ENCODE results near the gene SDK2. TPM values are rescaled to one million over a fixed set of nuclear protein-coding genes. Genes with fewer than 3 reads are reported as not detected.
A peak's percentile ranks its signal among the peaks of the same experiment; 100 is the strongest.

SDK2 gene
- total and polyA plus RNA-seq, 7 experiments from 2014 or later: 0.64 to 14.1 (median 8.2) TPM

DNA sequence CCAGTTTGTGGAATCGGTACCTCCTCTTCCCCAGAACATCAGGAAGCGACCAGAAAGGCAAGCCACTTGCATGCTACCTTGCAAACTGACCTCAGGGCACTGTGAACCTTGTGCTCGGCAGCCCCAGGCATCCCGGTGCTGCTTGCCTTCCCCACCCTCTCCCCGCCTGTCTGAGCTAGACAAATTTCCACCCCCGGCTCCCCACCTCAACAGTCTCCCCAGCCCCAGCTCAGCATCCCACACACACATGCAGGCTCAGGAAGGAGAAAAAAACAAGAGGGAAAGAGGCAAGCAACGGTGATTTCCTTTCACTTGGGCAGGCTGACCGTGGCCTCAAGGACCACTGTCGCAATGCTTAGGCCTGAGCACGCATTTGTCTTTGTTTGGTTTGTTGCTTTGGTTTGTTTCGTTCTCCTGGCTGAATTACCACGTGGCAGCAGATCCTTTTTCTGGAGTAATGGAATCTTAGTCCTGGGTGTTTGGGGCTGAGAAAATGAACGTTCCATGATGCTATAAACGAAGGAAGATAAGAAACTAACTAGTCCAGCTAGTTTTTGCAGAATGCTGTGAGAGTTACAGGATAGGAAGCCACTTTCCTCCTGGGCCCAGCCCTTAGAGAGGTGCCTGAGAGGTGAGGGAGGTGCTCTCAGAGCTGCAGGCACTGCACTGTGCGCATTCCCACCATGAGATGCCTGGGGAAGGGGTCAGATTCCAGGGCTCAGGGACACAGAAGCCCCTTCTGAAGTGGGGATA, 27.9 kb downstream of the SDK2 start:
- Histone ChIP-seq H3K36me3 (ENCODE audit: control insufficient read depth in 2 of 3, insufficient read depth in 3 of 3, low read length in 3 of 3) (no peaks in the 10 kb centered on the region), H3K27me3 (ENCODE audit: control insufficient read depth in 2 of 2, insufficient read depth in 2 of 2, low read length in 2 of 2) (no peaks in the 10 kb centered on the region), H3K4me1 (ENCODE audit: control insufficient read depth in 2 of 2, insufficient read depth in 2 of 2, low read length in 2 of 2) (no peaks in the 10 kb centered on the region), H3K27ac (ENCODE audit: low read depth, low read length) (no peak overlapping the region), H3K4me3 (ENCODE audit: low read length) (no peak overlapping the region), H3K9me3 (ENCODE audit: control insufficient read depth in 2 of 3, low read length in 3 of 3) (peaks cover 0 to 13% (median 0%) of the 10 kb centered on the region in 3 experiments)
- intact Hi-C loops (cut with micrococcal nuclease): no loop called here
- Mint-ChIP-seq H3K4me1 (peaks cover 0 to 25% (median 11%) of the 10 kb centered on the region in 7 donors), H3K9me3 (peaks cover 0 to 21% (median 7%) of the 10 kb centered on the region in 11 donors), H3K36me3 (peaks cover 3 to 10% (median 6%) of the 10 kb centered on the region in 5 donors), H3K27me3 (peaks cover 0 to 27% (median 0%) of the 10 kb centered on the region in 5 donors), H3K27ac (peak overlapping the region in 3 of 9 donors; percentile 19 to 77 (median 29)), H3K4me3 (no peak overlapping the region)
- ATAC-seq (no peak), DNase-seq (no peak)
- CTCF ChIA-PET: no interaction called here
- POLR2A ChIA-PET: no interaction called here

GRCh38 chr17:73614256-73614655, 30.0 kb downstream of the SDK2 start:
- Histone ChIP-seq H3K4me1 (ENCODE audit: control insufficient read depth in 2 of 2, insufficient read depth in 2 of 2, low read length in 2 of 2) (no peaks in the 10 kb centered on the region), H3K9me3 (ENCODE audit: control insufficient read depth in 2 of 3, low read length in 3 of 3) (peaks cover 0 to 3% (median 0%) of the 10 kb centered on the region in 3 experiments), H3K36me3 (ENCODE audit: control insufficient read depth in 2 of 3, insufficient read depth in 3 of 3, low read length in 3 of 3) (no peaks in the 10 kb centered on the region), H3K4me3 (ENCODE audit: low read length) (no peak overlapping the region), H3K27ac (ENCODE audit: low read depth, low read length) (no peak overlapping the region), H3K27me3 (ENCODE audit: control insufficient read depth in 2 of 2, insufficient read depth in 2 of 2, low read length in 2 of 2) (no peaks in the 10 kb centered on the region)
- CTCF ChIA-PET: no interaction called here
- H3K4me3 Mint-ChIP-seq: no peak overlapping the region
- no peak for DNase-seq
- peaks cover 0 to 9% (median 0%) of the 10 kb centered on the region in 5 donors for H3K27me3 Mint-ChIP-seq
- H3K9me3 Mint-ChIP-seq: peaks cover 0 to 10% (median 2%) of the 10 kb centered on the region in 11 donors
- peaks cover 0 to 26% (median 13%) of the 10 kb centered on the region in 7 donors for H3K4me1 Mint-ChIP-seq
- H3K36me3 Mint-ChIP-seq: peaks cover under 1 to 3% (median 2%) of the 10 kb centered on the region in 5 donors
- POLR2A ChIA-PET: interaction anchor here (0.8 kb wide), 1 partner anchor 174 kb away, joined by 4 read pairs; no protein-coding TSS in a partner anchor
- no peak for ATAC-seq
- intact Hi-C loops (cut with micrococcal nuclease): no loop called here
- H3K27ac Mint-ChIP-seq: no peak overlapping the region

DNA sequence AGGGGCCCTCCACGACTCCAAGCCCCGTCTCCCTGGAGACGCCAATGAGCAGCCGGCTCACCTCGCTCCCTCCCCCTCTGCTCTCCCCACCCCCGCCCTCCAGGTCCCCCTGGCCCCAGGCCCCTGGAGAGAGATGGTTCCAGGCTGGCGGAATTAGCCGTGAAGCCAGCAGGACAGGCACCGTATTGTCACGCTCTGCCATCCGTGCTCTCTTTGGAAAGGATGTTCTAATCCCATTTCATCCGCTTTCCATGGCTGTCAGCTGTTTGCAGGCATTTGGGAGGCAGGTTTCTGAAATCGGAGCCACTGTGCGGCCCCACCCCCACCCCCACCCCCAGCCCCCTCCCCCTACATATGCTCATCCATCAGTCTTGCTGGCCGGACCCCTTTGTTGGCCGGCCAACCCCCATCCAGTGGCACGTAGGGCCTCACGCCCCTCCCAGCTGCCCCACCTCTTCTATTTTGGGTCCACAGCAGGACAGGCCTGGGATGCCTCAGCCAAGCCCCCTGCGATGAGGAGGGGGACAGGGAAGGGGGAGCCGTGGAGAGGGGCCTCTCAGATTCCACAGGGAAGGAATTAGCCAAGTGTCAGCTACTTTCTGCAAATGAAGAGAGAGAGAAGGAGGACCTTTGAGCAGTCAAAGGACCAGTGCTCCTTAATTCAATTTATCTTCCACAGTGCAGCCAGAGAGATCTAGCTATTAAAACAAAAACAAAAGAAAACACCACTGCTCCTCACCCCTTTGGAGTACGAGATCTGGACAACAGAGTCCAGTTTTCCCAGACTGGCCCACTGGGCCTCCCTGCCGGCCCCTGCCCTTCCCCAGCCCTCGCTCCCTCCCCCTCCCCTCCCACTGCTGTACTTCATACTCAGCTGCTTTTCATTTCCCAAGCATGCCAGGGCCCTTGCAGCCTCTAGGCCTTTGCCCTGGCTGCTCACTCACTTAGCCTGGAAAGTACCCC, 30.7 kb downstream of the SDK2 start:
- intact Hi-C loops (cut with micrococcal nuclease): no loop called here
- POLR2A ChIA-PET: interaction anchor here (0.8 kb wide), 1 partner anchor 175 kb away, joined by 4 read pairs; no protein-coding TSS in a partner anchor
- Mint-ChIP-seq H3K27ac (no peak overlapping the region), H3K4me1 (peaks cover 0 to 32% (median 15%) of the 10 kb centered on the region in 7 donors), H3K27me3 (peaks cover 0 to 5% (median 0%) of the 10 kb centered on the region in 5 donors), H3K4me3 (no peak overlapping the region), H3K9me3 (peaks cover 0 to 3% (median 0%) of the 10 kb centered on the region in 11 donors), H3K36me3 (peaks cover 0 to 4% (median 0%) of the 10 kb centered on the region in 5 donors)
- H3K27me3 ChIP-seq (ENCODE audit: control insufficient read depth in 2 of 2, insufficient read depth in 2 of 2, low read length in 2 of 2): no peaks in the 10 kb centered on the region
- DNase-seq (no peak), ATAC-seq (no peak)
- no peaks in the 10 kb centered on the region for H3K4me1 ChIP-seq (ENCODE audit: control insufficient read depth in 2 of 2, insufficient read depth in 2 of 2, low read length in 2 of 2)
- H3K27ac ChIP-seq (ENCODE audit: low read depth, low read length): no peak overlapping the region
- H3K9me3 ChIP-seq (ENCODE audit: control insufficient read depth in 2 of 3, low read length in 3 of 3): no peaks in the 10 kb centered on the region
- H3K36me3 ChIP-seq (ENCODE audit: control insufficient read depth in 2 of 3, insufficient read depth in 3 of 3, low read length in 3 of 3): no peaks in the 10 kb centered on the region
- H3K4me3 ChIP-seq (ENCODE audit: low read length): no peak overlapping the region
- CTCF ChIA-PET: no interaction called here

DNA sequence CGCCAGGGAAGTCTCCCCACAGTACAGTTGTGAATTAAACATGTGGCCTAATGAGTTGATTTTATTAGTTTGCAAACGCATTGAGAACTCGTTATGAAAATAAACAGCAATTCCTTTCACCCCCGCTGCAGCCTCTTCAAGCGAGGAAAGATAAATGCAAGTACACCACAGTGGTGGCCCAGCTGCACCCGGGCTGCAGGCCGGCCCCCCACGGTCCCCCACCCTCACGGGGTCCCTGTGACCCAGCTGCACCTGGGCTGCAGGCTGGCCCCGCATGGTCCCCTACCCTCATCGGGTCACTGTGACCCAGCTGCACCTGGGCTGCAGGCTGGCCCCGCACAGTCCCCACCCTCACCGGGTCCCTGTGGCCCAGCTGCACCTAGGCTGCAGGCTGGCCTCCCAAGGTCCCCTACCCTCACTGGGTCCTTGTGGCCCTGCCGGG, 32.2 kb downstream of the SDK2 start:
- intact Hi-C loops (cut with micrococcal nuclease): no loop called here
- peaks cover 0 to 4% (median 0%) of the 10 kb centered on the region in 5 donors for H3K36me3 Mint-ChIP-seq
- ATAC-seq: no peak

DNA sequence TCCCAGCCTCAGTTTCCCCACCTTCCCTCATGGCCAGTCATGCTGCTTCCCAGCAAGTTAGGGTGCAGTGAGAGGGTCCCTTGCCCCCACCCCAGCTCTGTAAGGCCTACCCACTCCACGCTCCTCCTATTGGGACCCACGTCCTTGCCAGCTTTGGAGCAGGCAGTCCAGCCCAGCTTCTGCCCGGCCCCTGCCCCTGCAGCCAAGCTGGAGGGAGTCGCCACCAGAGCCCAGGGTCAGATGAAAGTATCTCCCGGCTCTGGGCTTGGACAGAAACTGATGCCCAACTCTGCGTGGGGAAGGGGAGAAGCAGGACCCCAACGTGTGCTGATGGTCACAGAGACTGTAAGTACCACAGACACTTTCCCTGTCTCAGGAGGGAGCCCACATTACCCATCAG, 32.6 kb downstream of the SDK2 start:
- POLR2A ChIA-PET: no interaction called here
- no peak for ATAC-seq
- Histone ChIP-seq H3K27me3 (ENCODE audit: control insufficient read depth in 2 of 2, insufficient read depth in 2 of 2, low read length in 2 of 2) (no peaks in the 10 kb centered on the region), H3K4me1 (ENCODE audit: control insufficient read depth in 2 of 2, insufficient read depth in 2 of 2, low read length in 2 of 2) (no peaks in the 10 kb centered on the region), H3K36me3 (ENCODE audit: control insufficient read depth in 2 of 3, insufficient read depth in 3 of 3, low read length in 3 of 3) (no peaks in the 10 kb centered on the region), H3K27ac (ENCODE audit: low read depth, low read length) (no peak overlapping the region), H3K4me3 (ENCODE audit: low read length) (no peak overlapping the region), H3K9me3 (ENCODE audit: control insufficient read depth in 2 of 3, low read length in 3 of 3) (no peaks in the 10 kb centered on the region)
- Mint-ChIP-seq H3K9me3 (no peaks in the 10 kb centered on the region), H3K4me1 (peaks cover 0 to 22% (median 12%) of the 10 kb centered on the region in 7 donors), H3K4me3 (no peak overlapping the region), H3K27me3 (peaks cover 0 to 4% (median 0%) of the 10 kb centered on the region in 5 donors), H3K27ac (no peak overlapping the region), H3K36me3 (peaks cover 0 to 4% (median 0%) of the 10 kb centered on the region in 5 donors)
- intact Hi-C loops (cut with micrococcal nuclease): no loop called here
- no peak for DNase-seq
- CTCF ChIA-PET: interaction anchor here (1.2 kb wide), 1 partner anchor 215 kb away, joined by 3 read pairs; no protein-coding TSS in a partner anchor

More for the DNA sequence above, 32.2 kb downstream of the SDK2 start:
- H3K27ac ChIP-seq (ENCODE audit: low read depth, low read length): no peak overlapping the region
- H3K4me1 ChIP-seq (ENCODE audit: control insufficient read depth in 2 of 2, insufficient read depth in 2 of 2, low read length in 2 of 2): no peaks in the 10 kb centered on the region
- no peaks in the 10 kb centered on the region for H3K27me3 ChIP-seq (ENCODE audit: control insufficient read depth in 2 of 2, insufficient read depth in 2 of 2, low read length in 2 of 2)
- Mint-ChIP-seq H3K4me3 (no peak overlapping the region), H3K9me3 (no peaks in the 10 kb centered on the region), H3K4me1 (peaks cover 0 to 27% (median 15%) of the 10 kb centered on the region in 7 donors), H3K27ac (no peak overlapping the region), H3K27me3 (peaks cover 0 to 4% (median 0%) of the 10 kb centered on the region in 5 donors)
- no peak for DNase-seq
- POLR2A ChIA-PET: interaction anchor here (0.7 kb wide), 1 partner anchor 25 kb away, joined by 3 read pairs; no protein-coding TSS in a partner anchor
- no peaks in the 10 kb centered on the region for H3K36me3 ChIP-seq (ENCODE audit: control insufficient read depth in 2 of 3, insufficient read depth in 3 of 3, low read length in 3 of 3)
- H3K9me3 ChIP-seq (ENCODE audit: control insufficient read depth in 2 of 3, low read length in 3 of 3): no peaks in the 10 kb centered on the region
- H3K4me3 ChIP-seq (ENCODE audit: low read length): no peak overlapping the region
- CTCF ChIA-PET: interaction anchor here (1.2 kb wide), 1 partner anchor 214 kb away, joined by 3 read pairs; no protein-coding TSS in a partner anchor

- intact Hi-C loops (cut with micrococcal nuclease): no loop called here
- Histone ChIP-seq H3K4me3 (ENCODE audit: low read length) (no peak overlapping the region), H3K36me3 (ENCODE audit: control insufficient read depth in 2 of 3, insufficient read depth in 3 of 3, low read length in 3 of 3) (no peaks in the 10 kb centered on the region), H3K4me1 (ENCODE audit: control insufficient read depth in 2 of 2, insufficient read depth in 2 of 2, low read length in 2 of 2) (no peaks in the 10 kb centered on the region), H3K27me3 (ENCODE audit: control insufficient read depth in 2 of 2, insufficient read depth in 2 of 2, low read length in 2 of 2) (no peaks in the 10 kb centered on the region), H3K9me3 (ENCODE audit: control insufficient read depth in 2 of 3, low read length in 3 of 3) (no peaks in the 10 kb centered on the region), H3K27ac (ENCODE audit: low read depth, low read length) (no peak overlapping the region)
- no peak for DNase-seq
- ATAC-seq: no peak
- ChIA-PET CTCF (no interaction called here), POLR2A (no interaction called here)
- H3K27me3 Mint-ChIP-seq: peaks cover 0 to 4% (median 0%) of the 10 kb centered on the region in 5 donors
- no peak overlapping the region for H3K4me3 Mint-ChIP-seq
- peaks cover 0 to 12% (median 8%) of the 10 kb centered on the region in 7 donors for H3K4me1 Mint-ChIP-seq
- peak overlapping the region in 1 of 9 donors; percentile 12 for H3K27ac Mint-ChIP-seq
- H3K36me3 Mint-ChIP-seq: peaks cover 0 to 4% (median 0%) of the 10 kb centered on the region in 5 donors
- H3K9me3 Mint-ChIP-seq: no peaks in the 10 kb centered on the region
Observed at GRCh38 chr17:73610331-73610911, 33.8 kb downstream of the SDK2 start.

All from naive thymus-derived CD4-positive, alpha-beta T cell (primary cell).